ENCODE results near the gene URGCP. TPM values are rescaled to one million over a fixed set of nuclear protein-coding genes. Genes with fewer than 3 reads are reported as not detected.

URGCP gene
- total RNA-seq, 1 experiment from 2014 or later, result 28.0 TPM

GRCh38 chr7:43933902-43934560, 27.6 kb upstream of the URGCP start:
- Histone ChIP-seq H3K4me3 (replicated peaks in 1 of 2; ENCODE audit: low read depth in 1 of 2, low read length in 2 of 2) (no peak overlapping the region), H3K79me2 (ENCODE audit: insufficient read depth, low read length) (no peaks in the 10 kb centered on the region), H4K20me1 (ENCODE audit: insufficient read depth) (no peaks in the 10 kb centered on the region), H3K9me3 (ENCODE audit: control insufficient read depth in 1 of 2, insufficient read depth in 1 of 2, low read depth in 1 of 2, low read length in 2 of 2) (no peaks in the 10 kb centered on the region), H3K36me3 (ENCODE audit: control insufficient read depth in 1 of 2, insufficient read depth in 2 of 2, low read length in 2 of 2) (no peaks in the 10 kb centered on the region), H3K9ac (ENCODE audit: low read length) (no peak overlapping the region), H3K27me3 (ENCODE audit: insufficient read depth, low read length) (no peaks in the 10 kb centered on the region), H3K27ac (ENCODE audit: low read depth, low read length) (no peak overlapping the region), H2AFZ (ENCODE audit: low read depth, low read length, poor library complexity, severe bottlenecking) (no peak overlapping the region), H3K9me2 (ENCODE audit: insufficient read depth) (no peaks in the 10 kb centered on the region), H3K4me1 (ENCODE audit: control insufficient read depth in 1 of 2, insufficient read depth in 2 of 2, low read length in 2 of 2) (no peaks in the 10 kb centered on the region), H3K4me2 (ENCODE audit: low read length) (no peak overlapping the region)
- TF ChIP-seq CEBPB (IDR thresholded peaks at IDR 0.05; ENCODE audit: low read depth) (no peak), EGR1 (IDR thresholded peaks at IDR 0.05; ENCODE audit: low read depth) (no peak), YY1 (IDR thresholded peaks at IDR 0.05; ENCODE audit: extremely low read depth, insufficient replicate concordance, low read depth, low read length) (no peak)
- no TSS peak for BruUV-seq (replicated peaks)
- DNase-seq (ENCODE audit: low read depth, low spot score) (no peak), ATAC-seq (no peak)
- intact Hi-C loops (cut with micrococcal nuclease), result no loop called here
- RAD21 ChIA-PET (ENCODE audit: low non-redundant PET in 1 of 2, low total read pairs in 2 of 2, uncharacterized antibody in 2 of 2, unreplicated experiment in 2 of 2), result no interaction called here
- CTCF ChIA-PET, result interaction anchor here (1.2 kb wide), 1 partner anchor 9 kb away, joined by 3 read pairs; no protein-coding TSS in a partner anchor
- POLR2A ChIA-PET, result no interaction called here

DNA sequence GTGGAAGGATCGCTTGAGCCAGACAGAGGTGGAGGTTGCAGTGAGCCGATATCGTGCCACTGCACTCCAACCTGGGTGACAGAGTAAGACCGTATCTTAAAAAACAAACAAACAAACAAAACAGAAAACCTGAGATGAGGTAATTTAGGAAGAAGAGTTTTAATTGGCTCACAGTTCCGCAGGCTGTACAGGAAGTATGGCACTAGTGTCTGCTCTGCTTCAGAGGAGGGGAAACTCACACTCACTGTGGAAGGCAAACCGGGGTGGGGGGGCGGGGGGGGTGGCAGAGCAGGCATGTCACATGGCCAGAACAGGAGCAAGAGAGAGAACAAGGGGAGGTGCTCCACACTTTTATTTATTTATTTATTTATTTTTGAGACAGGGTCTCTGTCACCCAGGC, 24.9 kb upstream of the URGCP start:
- H3K27ac ChIP-seq (ENCODE audit: low read depth, low read length), result no peak overlapping the region
- no TSS peak for BruUV-seq (replicated peaks)
- H3K4me1 ChIP-seq (ENCODE audit: control insufficient read depth in 1 of 2, insufficient read depth in 2 of 2, low read length in 2 of 2), result peaks cover 0 to 8% of the 10 kb centered on the region in 2 experiments; a peak in 1 of 4 replicates
- DNase-seq (ENCODE audit: low read depth, low spot score), result no peak
- no peak overlapping the region for H3K4me2 ChIP-seq (ENCODE audit: low read length)
- ChIA-PET POLR2A (no interaction called here), RAD21 (ENCODE audit: low non-redundant PET in 1 of 2, low total read pairs in 2 of 2, uncharacterized antibody in 2 of 2, unreplicated experiment in 2 of 2) (no interaction called here), CTCF (no interaction called here)
- H2AFZ ChIP-seq (ENCODE audit: low read depth, low read length, poor library complexity, severe bottlenecking), result no peak overlapping the region
- H4K20me1 ChIP-seq (ENCODE audit: insufficient read depth), result no peaks in the 10 kb centered on the region
- no peaks in the 10 kb centered on the region for H3K27me3 ChIP-seq (ENCODE audit: insufficient read depth, low read length)
- no peaks in the 10 kb centered on the region for H3K79me2 ChIP-seq (ENCODE audit: insufficient read depth, low read length)
- H3K36me3 ChIP-seq (ENCODE audit: control insufficient read depth in 1 of 2, insufficient read depth in 2 of 2, low read length in 2 of 2), result no peaks in the 10 kb centered on the region
- no peak overlapping the region for H3K9ac ChIP-seq (ENCODE audit: low read length)
- no peaks in the 10 kb centered on the region for H3K9me2 ChIP-seq (ENCODE audit: insufficient read depth)
- no peak for ATAC-seq
- no peak overlapping the region for H3K4me3 ChIP-seq (replicated peaks in 1 of 2; ENCODE audit: low read depth in 1 of 2, low read length in 2 of 2)
- peaks cover 0 to 4% of the 10 kb centered on the region in 2 experiments; a peak in 1 of 4 replicates for H3K9me3 ChIP-seq (ENCODE audit: control insufficient read depth in 1 of 2, insufficient read depth in 1 of 2, low read depth in 1 of 2, low read length in 2 of 2)
- intact Hi-C loops (cut with micrococcal nuclease), result no loop called here
- TF ChIP-seq POLR2AphosphoS5 (IDR thresholded peaks at IDR 0.05; ENCODE audit: low read depth, low read length) (no peak), ZFX (IDR thresholded peaks at IDR 0.05) (no peak), ZNF274 (IDR thresholded peaks at IDR 0.05; ENCODE audit: low read depth, low read length) (no peak), FOSL1 (IDR thresholded peaks at IDR 0.05; ENCODE audit: low read depth) (no peak), CTCF (IDR thresholded peaks at IDR 0.05 in 2 of 3, conservative IDR thresholded peaks at IDR 0.05 in 1 of 3; ENCODE audit: borderline replicate concordance in 1 of 3, insufficient read depth in 1 of 3, low read depth in 2 of 3, low read length in 2 of 3) (no peak), YY1 (IDR thresholded peaks at IDR 0.05; ENCODE audit: extremely low read depth, insufficient replicate concordance, low read depth, low read length) (no peak), ELF1 (IDR thresholded peaks at IDR 0.05; ENCODE audit: borderline replicate concordance, low read depth) (no peak), EZH2phosphoT487 (IDR thresholded peaks at IDR 0.05; ENCODE audit: borderline replicate concordance) (no peak), ATF3 (IDR thresholded peaks at IDR 0.05) (no peak), SP1 (IDR thresholded peaks at IDR 0.05; ENCODE audit: low read depth) (no peak), CEBPB (IDR thresholded peaks at IDR 0.05; ENCODE audit: low read depth) (no peak)
- TF ChIP-seq, protein P1, sequence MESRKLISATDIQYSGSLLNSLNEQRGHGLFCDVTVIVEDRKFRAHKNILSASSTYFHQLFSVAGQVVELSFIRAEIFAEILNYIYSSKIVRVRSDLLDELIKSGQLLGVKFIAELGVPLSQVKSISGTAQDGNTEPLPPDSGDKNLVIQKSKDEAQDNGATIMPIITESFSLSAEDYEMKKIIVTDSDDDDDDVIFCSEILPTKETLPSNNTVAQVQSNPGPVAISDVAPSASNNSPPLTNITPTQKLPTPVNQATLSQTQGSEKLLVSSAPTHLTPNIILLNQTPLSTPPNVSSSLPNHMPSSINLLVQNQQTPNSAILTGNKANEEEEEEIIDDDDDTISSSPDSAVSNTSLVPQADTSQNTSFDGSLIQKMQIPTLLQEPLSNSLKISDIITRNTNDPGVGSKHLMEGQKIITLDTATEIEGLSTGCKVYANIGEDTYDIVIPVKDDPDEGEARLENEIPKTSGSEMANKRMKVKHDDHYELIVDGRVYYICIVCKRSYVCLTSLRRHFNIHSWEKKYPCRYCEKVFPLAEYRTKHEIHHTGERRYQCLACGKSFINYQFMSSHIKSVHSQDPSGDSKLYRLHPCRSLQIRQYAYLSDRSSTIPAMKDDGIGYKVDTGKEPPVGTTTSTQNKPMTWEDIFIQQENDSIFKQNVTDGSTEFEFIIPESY (IDR thresholded peaks at IDR 0.05; ENCODE audit: extremely low read depth, insufficient replicate concordance, low read length), result no peak
- TF ChIP-seq, protein P2, sequence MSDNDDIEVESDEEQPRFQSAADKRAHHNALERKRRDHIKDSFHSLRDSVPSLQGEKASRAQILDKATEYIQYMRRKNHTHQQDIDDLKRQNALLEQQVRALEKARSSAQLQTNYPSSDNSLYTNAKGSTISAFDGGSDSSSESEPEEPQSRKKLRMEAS (IDR thresholded peaks at IDR 0.05), result no peak

Measured in HCT116 (cell line).